CD4-positive, alpha-beta T cell (primary cell): ENCODE results near the gene KCNMA1. TPM values are rescaled to one million over a fixed set of nuclear protein-coding genes. Genes with fewer than 3 reads are reported as not detected.

Experiments
- ATAC-seq: fragments of 200-7000 bp; cut with Tn5 transposase; one replicate; pipeline ENCODE4 v1.10.0; 2022; ENCODE audit warnings: mild to moderate bottlenecking; ENCODE audit not compliant: poor library complexity
- CTCF ChIA-PET: fragments of 350-600 bp; sonication (Branson Sonifier 250); formaldehyde crosslinking; loops from one replicate; lab custom pipeline; 2021; ENCODE audit warnings: antibody characterized with exemption, inconsistent platforms; lab: Charles Lee
- POLR2A ChIA-PET: fragments of 350-600 bp; sonication (Branson Sonifier 250); formaldehyde crosslinking; loops from one replicate; lab custom pipeline; 2021; ENCODE audit warnings: antibody characterized with exemption, inconsistent platforms; lab: Charles Lee
- DNase-seq, 14 experiments: peaks; one replicate each; pipeline ENCODE4 v3.0.0-alpha.2; 2013 to 2020; ENCODE audit warnings: mixed read lengths in 2 of 14
- H3K27ac ChIP-seq, 2 donors: one replicate each; pipeline versions ENCODE4 v1.5.1 to v1.7.0; 2013; ENCODE audit warnings: low read length in 2 of 2, low read depth in 1 of 2, mild to moderate bottlenecking in 1 of 2
- H3K27me3 ChIP-seq, 2 experiments: 1 replicate in 1 of 2; 2 replicates in 1 of 2; pipeline versions ENCODE4 v1.6.1 to v1.7.0; 2013; ENCODE audit warnings: low read length in 2 of 2, control low read depth in 1 of 2, mild to moderate bottlenecking in 1 of 2, moderate library complexity in 1 of 2; ENCODE audit not compliant: insufficient read depth in 2 of 2, control insufficient read depth in 1 of 2
- H3K36me3 ChIP-seq: one replicate; pipeline ENCODE4 v1.6.1; 2013; ENCODE audit warnings: low read length, control low read depth; ENCODE audit not compliant: insufficient read depth
- H3K4me1 ChIP-seq: one replicate; pipeline ENCODE4 v1.6.1; 2013; ENCODE audit warnings: low read length, control low read depth; ENCODE audit not compliant: insufficient read depth
- H3K4me3 ChIP-seq: one replicate; pipeline ENCODE4 v1.5.1; 2013; ENCODE audit warnings: mild to moderate bottlenecking, low read length, moderate library complexity
- H3K9me3 ChIP-seq, 2 experiments: 1 replicate in 1 of 2; 2 replicates in 1 of 2; pipeline versions ENCODE4 v1.6.1 to v1.7.0; 2013; ENCODE audit warnings: low read length in 2 of 2, mild to moderate bottlenecking in 2 of 2, control low read depth in 1 of 2, moderate library complexity in 1 of 2; ENCODE audit not compliant: control insufficient read depth in 1 of 2, insufficient read depth in 1 of 2
- H3K27ac Mint-ChIP-seq: one replicate; pipeline ENCODE4 v1.8.0; 2020; ENCODE audit warnings: mixed read lengths
- H3K27me3 Mint-ChIP-seq: one replicate; pipeline ENCODE4 v1.8.0; 2021; ENCODE audit warnings: mixed read lengths
- H3K36me3 Mint-ChIP-seq: one replicate; pipeline ENCODE4 v1.8.0; 2021; ENCODE audit warnings: low read depth, mixed read lengths
- H3K4me1 Mint-ChIP-seq: one replicate; pipeline ENCODE4 v1.8.0; 2021; ENCODE audit warnings: low read depth, mixed read lengths
- H3K4me3 Mint-ChIP-seq: one replicate; pipeline ENCODE4 v1.8.0; 2020; ENCODE audit warnings: mild to moderate bottlenecking, mixed read lengths
- H3K9me3 Mint-ChIP-seq: one replicate; pipeline ENCODE4 v1.8.0; 2020; ENCODE audit warnings: mixed read lengths
- CTCF ChIP-seq: fragments of 200-600 bp; IDR thresholded peaks from one replicate; pipeline ENCODE4 v1.8.0; 2022; ENCODE audit warnings: antibody characterized with exemption, mild to moderate bottlenecking
- intact Hi-C, 2 experiments: fragments of 100-400 bp; cut with DNase I in 1 of 2; cut with micrococcal nuclease in 1 of 2; formaldehyde crosslinking; loops; one replicate each; pipeline versions ENCODE4 v1.15.1 to v1.9.0; 2023 to 2025; cut with DNase I, micrococcal nuclease
- total RNA-seq, 174 experiments: library from RNA in 2 of 174; stranded (reverse) in 2 of 174; gene quantifications; one replicate each; pipeline ENCODE4 v1.2.3 and lab custom pipeline; 2021 to 2026

KCNMA1 gene
- total RNA-seq, 2 experiments from 2014 or later, result not detected

DNA sequence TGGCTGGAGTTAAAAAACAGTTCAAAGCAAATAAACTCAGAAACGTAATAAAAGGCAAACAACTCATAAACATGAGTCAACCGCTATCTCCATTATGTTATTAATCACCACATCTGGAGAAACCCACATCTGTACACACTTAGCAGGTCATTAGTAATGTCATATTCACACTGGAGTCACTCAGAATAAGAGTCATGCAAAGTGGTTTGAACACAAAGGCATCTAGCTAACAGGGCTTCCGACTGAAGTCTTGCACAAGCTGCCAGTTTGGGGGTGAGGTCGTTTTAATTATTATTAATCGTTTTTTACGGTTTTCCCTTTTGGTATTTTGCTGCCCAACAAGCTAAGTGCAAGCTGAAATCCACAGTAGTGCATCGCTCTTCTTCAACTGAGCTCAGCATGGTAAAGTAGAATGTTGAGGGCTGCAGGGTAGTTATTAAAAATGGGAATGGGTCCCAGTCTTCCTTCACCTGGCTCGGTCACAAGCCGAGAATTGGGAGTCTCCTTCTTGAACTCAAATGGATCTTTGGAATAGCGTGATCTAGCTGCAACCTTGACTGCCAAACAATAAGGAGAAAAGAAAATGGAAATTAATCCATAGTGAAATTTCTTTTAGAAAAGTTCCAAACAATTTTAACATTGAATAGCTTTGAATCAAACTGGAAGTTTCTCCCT, 663.5 kb downstream of the KCNMA1 start:
- H3K27ac ChIP-seq, result no peak overlapping the region
- H3K4me1 Mint-ChIP-seq, result no peaks in the 10 kb centered on the region
- no peak overlapping the region for H3K27ac Mint-ChIP-seq
- no peak for DNase-seq
- no peak for TF ChIP-seq CTCF
- H3K4me3 Mint-ChIP-seq, result no peak overlapping the region
- ChIA-PET CTCF (no interaction called here), POLR2A (no interaction called here)
- no peaks in the 10 kb centered on the region for H3K9me3 Mint-ChIP-seq
- no peaks in the 10 kb centered on the region for H3K36me3 Mint-ChIP-seq
- H3K4me3 ChIP-seq, result no peak overlapping the region
- no peak for ATAC-seq
- intact Hi-C loops, result no loop called here
- no peaks in the 10 kb centered on the region for H3K27me3 ChIP-seq
- no peaks in the 10 kb centered on the region for H3K27me3 Mint-ChIP-seq
- no peaks in the 10 kb centered on the region for H3K4me1 ChIP-seq
- H3K9me3 ChIP-seq, result no peaks in the 10 kb centered on the region
- H3K36me3 ChIP-seq, result no peaks in the 10 kb centered on the region

GRCh38 chr10:76973091-76974016, 664.3 kb downstream of the KCNMA1 start:
- DNase-seq, result no peak
- H3K27me3 Mint-ChIP-seq, result no peaks in the 10 kb centered on the region
- no peak overlapping the region for H3K4me3 Mint-ChIP-seq
- no peaks in the 10 kb centered on the region for H3K9me3 Mint-ChIP-seq
- intact Hi-C loops, result no loop called here
- no peak overlapping the region for H3K27ac Mint-ChIP-seq
- no peaks in the 10 kb centered on the region for H3K4me1 Mint-ChIP-seq
- no peaks in the 10 kb centered on the region for H3K36me3 Mint-ChIP-seq
- no peak for TF ChIP-seq CTCF
- CTCF ChIA-PET, result no interaction called here
- Histone ChIP-seq H3K27me3 (no peaks in the 10 kb centered on the region), H3K4me3 (no peak overlapping the region), H3K27ac (no peak overlapping the region), H3K36me3 (no peaks in the 10 kb centered on the region), H3K4me1 (no peaks in the 10 kb centered on the region), H3K9me3 (no peaks in the 10 kb centered on the region)
- no peak for ATAC-seq
- POLR2A ChIA-PET, result no interaction called here

GRCh38 chr10:76972541-76972940, 665.1 kb downstream of the KCNMA1 start:
- no peak overlapping the region for H3K27ac Mint-ChIP-seq

More at GRCh38 chr10:76972541-76972940, 665.1 kb downstream of the KCNMA1 start:
- H3K4me3 ChIP-seq, result no peak overlapping the region
- no peaks in the 10 kb centered on the region for H3K27me3 ChIP-seq
- POLR2A ChIA-PET, result no interaction called here
- no peak for TF ChIP-seq CTCF
- H3K4me1 Mint-ChIP-seq, result no peaks in the 10 kb centered on the region
- H3K27me3 Mint-ChIP-seq, result peaks cover 6% of the 10 kb centered on the region
- H3K27ac ChIP-seq, result no peak overlapping the region
- no peak for DNase-seq
- intact Hi-C loops, result no loop called here
- no peaks in the 10 kb centered on the region for H3K9me3 ChIP-seq
- no peaks in the 10 kb centered on the region for H3K4me1 ChIP-seq
- no peak overlapping the region for H3K4me3 Mint-ChIP-seq
- no peaks in the 10 kb centered on the region for H3K9me3 Mint-ChIP-seq
- no peaks in the 10 kb centered on the region for H3K36me3 ChIP-seq
- H3K36me3 Mint-ChIP-seq, result no peaks in the 10 kb centered on the region
- ATAC-seq, result no peak
- CTCF ChIA-PET, result no interaction called here
